GM12878 (cell line): Measurements from ENCODE around the gene BNIP5. TPM values are rescaled to one million over a fixed set of nuclear protein-coding genes. Genes with fewer than 3 reads are reported as not detected.
A peak's percentile ranks its signal among the peaks of the same experiment; 100 is the strongest.

ENCODE experiments used
- ATAC-seq: fragments of 200-7000 bp; cut with Tn5 transposase; 3 replicates; pipeline ENCODE4 v1.9.1; 2020; ENCODE audit warnings: mild to moderate bottlenecking, moderate library complexity
- BruUV-seq: library from RNA; stranded (reverse); fragments of 400-500 nt; replicated peaks from 2 replicates; lab custom pipeline; 2021; lab: Mats Ljungman, UMichigan
- CTCF ChIA-PET: fragments of 300-600 bp; sonication (Branson Sonifier 250); formaldehyde crosslinking; extraction: SDS; loops from one replicate; lab custom pipeline; 2021; ENCODE audit warnings: inconsistent platforms; lab: Yijun Ruan, JAX
- POLR2A ChIA-PET: fragments of 350-600 bp; formaldehyde crosslinking; extraction: SDS; loops from one replicate; lab custom pipeline; 2021; ENCODE audit warnings: inconsistent platforms; lab: Charles Lee
- RAD21 ChIA-PET: fragments of 300-600 bp; sonication (Branson Sonifier 250); formaldehyde crosslinking; loops from one replicate; lab custom pipeline; 2023; ENCODE audit warnings: antibody characterized with exemption; ENCODE audit not compliant: unreplicated experiment; lab: Charles Lee
- SMC1A ChIA-PET: fragments of 300-600 bp; sonication (Branson Sonifier 250); formaldehyde crosslinking; loops from one replicate; lab custom pipeline; 2023; ENCODE audit not compliant: unreplicated experiment, uncharacterized antibody; lab: Charles Lee
- DNase-seq: peaks from one replicate; pipeline ENCODE4 v3.0.0-alpha.2; 2011; ENCODE audit warnings: low read depth, low spot score
- FAIRE-seq: peaks from 3 replicates; lab custom pipeline; 2011; peaks lifted over from hg19 to GRCh38; lab: Jason Lieb, UNC
- H2AFZ ChIP-seq: 2 replicates; pipeline ENCODE4 v1.6.0; 2011; ENCODE audit warnings: low read depth, low read length, control low read depth; ENCODE audit not compliant: control insufficient read depth
- H3K27ac ChIP-seq: 2 replicates; pipeline ENCODE4 v1.5.1; 2011; ENCODE audit warnings: control low read depth; ENCODE audit not compliant: control insufficient read depth, insufficient read depth
- H3K27me3 ChIP-seq, 2 experiments: replicated peaks in 1 of 2; 2 replicates each; pipeline versions ENCODE4 v1.6.0 to v1.6.1; 2011; ENCODE audit warnings: low read length in 1 of 2; ENCODE audit not compliant: control insufficient read depth in 2 of 2, insufficient read depth in 2 of 2
- H3K36me3 ChIP-seq, 2 experiments: 2 replicates each; pipeline ENCODE4 v1.5.1; 2011; ENCODE audit warnings: low read length in 1 of 2; ENCODE audit not compliant: control insufficient read depth in 2 of 2, insufficient read depth in 2 of 2
- H3K4me1 ChIP-seq: 2 replicates; pipeline ENCODE4 v1.6.1; 2011; ENCODE audit warnings: mild to moderate bottlenecking, low read length, moderate library complexity, mixed read lengths; ENCODE audit not compliant: control insufficient read depth, insufficient read depth
- H3K4me2 ChIP-seq: 2 replicates; pipeline ENCODE4 v1.6.0; 2011; ENCODE audit warnings: control low read depth; ENCODE audit not compliant: control insufficient read depth, insufficient read depth
- H3K4me3 ChIP-seq: fragments of 200-600 bp; sonication (generic); 2 replicates; pipeline ENCODE4 v1.5.1; 2016
- H3K79me2 ChIP-seq: 2 replicates; pipeline ENCODE4 v1.6.0; 2011; ENCODE audit warnings: low read length; ENCODE audit not compliant: control insufficient read depth, insufficient read depth
- H3K9ac ChIP-seq: 2 replicates; pipeline ENCODE4 v1.8.0; 2011; ENCODE audit warnings: low read length, control low read depth, mixed read lengths; ENCODE audit not compliant: control insufficient read depth, insufficient read depth
- H3K9me3 ChIP-seq: replicated peaks from 3 replicates; pipeline ENCODE4 v1.5.1; 2011; ENCODE audit warnings: mild to moderate bottlenecking, low read length; ENCODE audit not compliant: control insufficient read depth, insufficient read depth
- H4K20me1 ChIP-seq: 2 replicates; pipeline ENCODE4 v1.6.0; 2011; ENCODE audit not compliant: control insufficient read depth, insufficient read depth
- ESRRA ChIP-seq: IDR thresholded peaks from 2 replicates; pipeline ENCODE4 v1.6.1; 2012; ENCODE audit warnings: mild to moderate bottlenecking, low read length, improper control_type of control experiment
- KAT2A ChIP-seq: conservative IDR thresholded peaks from 2 replicates; pipeline ENCODE4 v1.6.1; 2011; ENCODE audit warnings: low read depth, low read length; ENCODE audit not compliant: control insufficient read depth
- KDM1A ChIP-seq: fragments of 200-600 bp; sonication (generic); IDR thresholded peaks from 2 replicates; pipeline ENCODE4 v1.6.1; 2016; ENCODE audit warnings: borderline replicate concordance
- MYB ChIP-seq: fragments of 150-350 bp; IDR thresholded peaks from 2 replicates; pipeline ENCODE4 v1.6.1; 2014; ENCODE audit warnings: mild to moderate bottlenecking, low read depth, low read length, borderline replicate concordance
- NFYA ChIP-seq: IDR thresholded peaks from 2 replicates; pipeline ENCODE4 v1.6.1; 2011; ENCODE audit warnings: low read depth, mild to moderate bottlenecking, low read length, improper control_type of control experiment, borderline replicate concordance
- POLR2AphosphoS2 ChIP-seq: IDR thresholded peaks from 2 replicates; pipeline ENCODE4 v1.6.1; 2011; ENCODE audit warnings: low read depth, mild to moderate bottlenecking, low read length, improper control_type of control experiment, moderate library complexity
- RAD21 ChIP-seq: IDR thresholded peaks from 2 replicates; pipeline ENCODE4 v1.6.1; 2011; ENCODE audit warnings: mild to moderate bottlenecking, low read depth, low read length, moderate library complexity; ENCODE audit not compliant: insufficient read depth
- ZNF24 ChIP-seq: fragments of 450-650 bp; IDR thresholded peaks from 2 replicates; pipeline ENCODE4 v1.6.1; 2017; ENCODE audit warnings: antibody characterized with exemption, mild to moderate bottlenecking
- ZNF274 ChIP-seq: IDR thresholded peaks from one replicate; pipeline ENCODE4 v1.8.0; 2011; ENCODE audit not compliant: insufficient read length, insufficient read depth
- WGBS: methylation state at CpG from one replicate; pipeline ENCODE4 v1.1.6; 2016; ENCODE audit warnings: low lambda C conversion rate; ENCODE audit not compliant: insufficient replicate concordance, insufficient coverage; ENCODE audit errors: missing lambda C conversion rate; 5-methylcytosine and 5-hydroxymethylcytosine counted together
- in situ Hi-C: fragments of 300-500 bp; cut with MboI; formaldehyde crosslinking; loops from 9 replicates; pipeline ENCODE4 v1.14.3; 2018; ENCODE audit warnings: mixed read lengths
- intact Hi-C: fragments of 100-400 bp; cut with micrococcal nuclease; formaldehyde crosslinking; loops from one replicate; pipeline ENCODE4 v1.14.2; 2022; ENCODE audit not compliant: unreplicated experiment
- polyA plus RNA-seq, 11 experiments: library from polyadenylated mRNA; depleted of rRNA in 4 of 11; unstranded in 6 of 11; stranded (reverse) in 5 of 11; fragments of >200 nt; fragmentation: Nextera tagmentation in 4 of 11; fragmentation: Illumina TruSeq in 1 of 11; extraction: Ambion mirVana in 4 of 11; extraction: Trizol in 1 of 11; gene quantifications; 1 replicate in 1 of 11; 2 replicates in 10 of 11; pipeline versions ENCODE4 v1.2.1 to v1.2.3, GENCODE V29; 2011 to 2016; ENCODE audit warnings: inconsistent platforms in 2 of 11, missing spikeins in 2 of 11, low read depth in 1 of 11
- total RNA-seq, 4 experiments: library from RNA; depleted of rRNA in 3 of 4; stranded (reverse); fragments of >200 nt in 3 of 4; fragmentation: Illumina TruSeq in 1 of 4; extraction: Trizol in 1 of 4; gene quantifications; 2 replicates each; pipeline versions ENCODE4 v1.2.1 to v1.2.3, GENCODE V29; 2013 to 2021
- TF ChIP-seq, protein P1 (sequence below): fragments of 450-650 bp; IDR thresholded peaks from 2 replicates; pipeline ENCODE4 v1.6.1; 2017; ENCODE audit warnings: borderline replicate concordance

Gene BNIP5
- total and polyA plus RNA-seq, 10 of the 15 experiments (the other 5 are each of a cell fraction or from before 2014, with no cell fraction given), result 0.02 to 0.68 (median 0.05) TPM; not detected in 2

DNA sequence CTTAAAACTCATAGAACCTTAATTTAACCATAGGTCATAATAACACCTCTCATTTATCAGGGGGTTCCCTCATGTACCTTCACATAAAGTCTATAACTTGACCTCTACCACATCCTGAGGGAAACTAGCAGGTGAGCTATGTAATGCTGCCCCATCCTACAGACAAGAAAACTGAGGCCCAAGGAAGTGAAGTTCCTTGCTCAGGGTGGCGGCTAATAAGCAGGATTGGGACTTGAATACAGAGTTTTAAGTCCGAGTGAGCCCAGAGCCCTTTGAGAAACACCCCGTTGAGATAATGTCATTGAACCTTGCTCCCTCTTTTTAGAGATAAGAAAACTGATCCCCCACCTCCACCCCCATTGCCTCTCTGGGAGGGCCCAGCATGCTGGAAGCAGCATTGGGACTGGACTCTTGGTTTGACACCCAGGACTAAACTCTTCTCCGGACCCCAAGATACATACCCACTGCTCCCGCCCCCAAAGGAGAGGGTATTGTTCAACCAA is 429 bp downstream of the BNIP5 start:
- ChIA-PET SMC1A (interaction anchor here (0.5 to 13.7 kb wide), 7 partner anchors 13 to 450 kb away, joined by 3 to 386 read pairs (median 6); no protein-coding TSS in a partner anchor), POLR2A (interaction anchor here (0.9 to 6.0 kb wide), 7 partner anchors 9 to 308 kb away, joined by 3 to 44 read pairs (median 5); partner anchors contain the start of gene MAPK14), CTCF (interaction anchor here (0.6 to 19.9 kb wide), 11 partner anchors 10 to 309 kb away, joined by 3 to 483 read pairs (median 4); partner anchors contain the start of gene MAPK14), RAD21 (interaction anchor here (0.6 to 11.6 kb wide), 11 partner anchors 8 to 36 kb away, joined by 3 to 311 read pairs (median 5); no protein-coding TSS in a partner anchor)
- no peak overlapping the region for H2AFZ ChIP-seq
- H3K27me3 ChIP-seq, result peaks cover 0 to 4% of the 10 kb centered on the region in 2 experiments; a peak in 1 of 4 replicates
- intact Hi-C loops (loop anchor here (5.0 kb wide), 1 partner anchor 34 kb away; no protein-coding TSS in a partner anchor), in situ Hi-C loops (no loop called here)
- ATAC-seq (no peak), DNase-seq (no peak), FAIRE-seq (no peak)
- WGBS, result 75% methylated on average over 5 of the region's 5 CpGs
- no peak overlapping the region for H3K9ac ChIP-seq
- TF ChIP-seq, protein P1, sequence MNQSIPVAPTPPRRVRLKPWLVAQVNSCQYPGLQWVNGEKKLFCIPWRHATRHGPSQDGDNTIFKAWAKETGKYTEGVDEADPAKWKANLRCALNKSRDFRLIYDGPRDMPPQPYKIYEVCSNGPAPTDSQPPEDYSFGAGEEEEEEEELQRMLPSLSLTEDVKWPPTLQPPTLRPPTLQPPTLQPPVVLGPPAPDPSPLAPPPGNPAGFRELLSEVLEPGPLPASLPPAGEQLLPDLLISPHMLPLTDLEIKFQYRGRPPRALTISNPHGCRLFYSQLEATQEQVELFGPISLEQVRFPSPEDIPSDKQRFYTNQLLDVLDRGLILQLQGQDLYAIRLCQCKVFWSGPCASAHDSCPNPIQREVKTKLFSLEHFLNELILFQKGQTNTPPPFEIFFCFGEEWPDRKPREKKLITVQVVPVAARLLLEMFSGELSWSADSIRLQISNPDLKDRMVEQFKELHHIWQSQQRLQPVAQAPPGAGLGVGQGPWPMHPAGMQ, result no peak
- TF ChIP-seq POLR2AphosphoS2, result no peak
- no peak for TF ChIP-seq MYB
- no peak for TF ChIP-seq ZNF274
- TF ChIP-seq ESRRA, result no peak
- TF ChIP-seq NFYA, result no peak
- no peak for TF ChIP-seq ZNF24
- no peak for TF ChIP-seq KDM1A
- TF ChIP-seq KAT2A, result no peak
- no peak for TF ChIP-seq RAD21
- H3K79me2 ChIP-seq, result no peaks in the 10 kb centered on the region
- H4K20me1 ChIP-seq, result no peaks in the 10 kb centered on the region
- no peak overlapping the region for H3K27ac ChIP-seq
- peak overlapping the region; percentile 75 for H3K4me2 ChIP-seq
- BruUV-seq, result no TSS peak
- no peaks in the 10 kb centered on the region for H3K36me3 ChIP-seq
- no peak overlapping the region for H3K4me3 ChIP-seq
- H3K4me1 ChIP-seq, result peaks cover 34% of the 10 kb centered on the region
- H3K9me3 ChIP-seq, result no peaks in the 10 kb centered on the region
